ENCODE measurements around the gene PTPRD.

Gene PTPRD

GRCh38 chr9:8764051-8764450 lies 1848.8 kb downstream of the PTPRD start:
- TF ChIP-seq ZNF274 (IDR thresholded peaks at IDR 0.05; ENCODE audit: low read depth, low read length) = no peak
- H3K4me3 ChIP-seq (ENCODE audit: low read length) = no peak overlapping the region

GRCh38 chr9:8762479-8763085 lies 1850.2 kb downstream of the PTPRD start:
- no peak for TF ChIP-seq ZNF274 (IDR thresholded peaks at IDR 0.05; ENCODE audit: low read depth, low read length)
- no peak overlapping the region for H3K4me3 ChIP-seq (ENCODE audit: low read length)

DNA sequence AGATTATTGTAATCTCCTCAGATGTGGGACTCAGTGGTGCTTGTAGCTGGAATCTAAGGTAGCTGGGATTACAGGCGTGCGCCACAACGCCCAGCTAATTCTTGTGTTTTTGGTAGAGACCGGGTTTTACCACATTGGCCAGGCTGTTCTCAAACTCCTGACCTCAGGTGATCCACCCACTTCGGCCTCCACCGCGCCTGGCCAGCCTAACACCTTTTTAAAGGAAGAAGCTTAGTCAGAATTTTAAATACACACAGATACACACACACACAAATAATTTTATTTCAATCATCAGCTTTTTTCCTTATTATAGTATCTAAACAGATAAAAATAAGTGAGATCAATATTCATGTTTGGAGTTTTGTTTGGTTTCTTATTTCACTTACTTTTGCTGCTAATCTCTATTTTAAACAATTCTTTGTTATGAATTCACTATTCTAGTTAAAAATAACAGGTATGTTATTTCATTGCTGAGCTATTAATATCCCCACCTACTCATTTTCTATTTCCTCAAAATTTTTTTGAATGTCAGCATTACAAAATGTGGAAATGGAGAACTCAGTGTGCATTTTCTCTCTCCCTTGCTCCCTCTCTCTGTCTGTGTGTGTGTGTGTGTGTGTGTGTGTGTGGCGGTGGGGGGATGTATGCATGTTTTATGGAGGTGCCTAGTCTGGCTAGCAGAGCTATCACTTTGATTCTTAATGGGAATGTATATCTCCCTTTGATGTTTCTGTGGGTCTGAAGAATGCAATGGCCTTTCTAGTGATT lies 1852.6 kb downstream of the PTPRD start:
- H3K4me3 ChIP-seq (ENCODE audit: low read length) = no peak overlapping the region
- TF ChIP-seq ZNF274 (IDR thresholded peaks at IDR 0.05; ENCODE audit: low read depth, low read length) = no peak

DNA sequence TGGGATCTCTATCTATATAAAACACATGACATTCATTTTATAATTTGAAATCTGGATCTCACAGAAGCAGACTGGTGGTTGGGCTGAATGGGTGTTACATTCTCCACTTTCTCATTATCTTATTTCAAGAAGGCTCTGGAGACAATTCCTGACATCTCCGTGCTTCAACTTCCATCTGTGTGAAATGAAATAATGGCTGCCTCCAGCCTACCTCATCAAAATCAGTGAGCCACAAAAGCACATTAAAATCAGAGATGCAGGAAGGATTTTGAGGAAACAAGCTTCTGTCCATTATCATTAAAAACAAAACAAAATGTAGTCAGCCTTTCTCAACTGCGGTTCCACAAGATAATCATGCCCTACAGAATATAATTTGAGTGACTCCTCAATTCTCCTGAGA lies 1854.9 kb downstream of the PTPRD start:
- no peak for TF ChIP-seq ZNF274 (IDR thresholded peaks at IDR 0.05; ENCODE audit: low read depth, low read length)
- no peak overlapping the region for H3K4me3 ChIP-seq (ENCODE audit: low read length)

GRCh38 chr9:8754751-8755150 lies 1858.1 kb downstream of the PTPRD start:
- no peak overlapping the region for H3K4me3 ChIP-seq (ENCODE audit: low read length)
- TF ChIP-seq ZNF274 (IDR thresholded peaks at IDR 0.05; ENCODE audit: low read depth, low read length) = no peak

GRCh38 chr9:8751406-8751930 lies 1861.3 kb downstream of the PTPRD start:
- TF ChIP-seq ZNF274 (IDR thresholded peaks at IDR 0.05; ENCODE audit: low read depth, low read length) = no peak
- no peak overlapping the region for H3K4me3 ChIP-seq (ENCODE audit: low read length)

DNA sequence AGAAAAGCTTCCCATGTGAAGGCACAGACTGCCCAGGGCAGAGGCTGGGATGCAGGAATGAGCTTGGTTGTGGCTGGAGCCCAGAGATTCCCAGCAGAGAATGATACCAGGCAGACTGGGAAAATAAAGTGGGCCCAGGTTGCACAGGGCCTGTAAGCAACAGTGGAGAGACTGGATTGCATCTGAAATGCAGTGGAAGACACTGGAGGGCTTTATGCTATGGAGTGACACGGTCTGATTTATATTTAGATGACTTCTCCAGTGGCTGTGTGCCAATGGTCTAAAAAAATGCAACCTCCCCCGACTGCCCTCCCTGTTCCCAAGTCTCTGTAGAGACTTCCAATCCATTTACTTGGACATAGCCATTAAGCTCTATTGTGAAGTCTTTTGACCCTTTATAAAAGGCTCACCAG lies 1862.2 kb downstream of the PTPRD start:
- H3K4me3 ChIP-seq (ENCODE audit: low read length) = no peak overlapping the region
- no peak for TF ChIP-seq ZNF274 (IDR thresholded peaks at IDR 0.05; ENCODE audit: low read depth, low read length)

GRCh38 chr9:8745347-8745746 lies 1867.5 kb downstream of the PTPRD start:
- no peak overlapping the region for H3K4me3 ChIP-seq (ENCODE audit: low read length)
- no peak for TF ChIP-seq ZNF274 (IDR thresholded peaks at IDR 0.05; ENCODE audit: low read depth, low read length)

DNA sequence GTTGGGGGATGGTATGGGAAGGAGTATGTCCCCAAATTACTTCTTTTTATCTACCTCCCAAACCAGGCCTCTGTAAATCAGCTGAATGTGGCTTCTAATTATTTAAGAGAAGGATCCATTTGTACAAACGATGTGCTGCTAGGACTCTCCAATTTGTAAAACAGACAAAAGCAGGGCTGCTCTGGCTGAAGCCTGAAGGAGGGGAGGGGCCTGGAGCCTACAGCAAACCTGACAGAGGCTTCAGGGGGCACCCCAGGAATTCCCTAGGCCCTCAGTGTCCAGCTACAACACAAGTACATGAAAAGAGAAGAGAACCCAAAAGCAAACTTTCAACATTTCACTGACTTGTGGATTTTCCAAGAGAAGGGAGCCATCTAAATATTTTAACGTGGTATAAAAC lies 1873.9 kb downstream of the PTPRD start:
- no peak overlapping the region for H3K4me3 ChIP-seq (ENCODE audit: low read length)
- no peak for TF ChIP-seq ZNF274 (IDR thresholded peaks at IDR 0.05; ENCODE audit: low read depth, low read length)

GRCh38 chr9:8736805-8737204 lies 1876.0 kb downstream of the PTPRD start:
- no peak overlapping the region for H3K4me3 ChIP-seq (ENCODE audit: low read length)
- TF ChIP-seq ZNF274 (IDR thresholded peaks at IDR 0.05; ENCODE audit: low read depth, low read length) = no peak

DNA sequence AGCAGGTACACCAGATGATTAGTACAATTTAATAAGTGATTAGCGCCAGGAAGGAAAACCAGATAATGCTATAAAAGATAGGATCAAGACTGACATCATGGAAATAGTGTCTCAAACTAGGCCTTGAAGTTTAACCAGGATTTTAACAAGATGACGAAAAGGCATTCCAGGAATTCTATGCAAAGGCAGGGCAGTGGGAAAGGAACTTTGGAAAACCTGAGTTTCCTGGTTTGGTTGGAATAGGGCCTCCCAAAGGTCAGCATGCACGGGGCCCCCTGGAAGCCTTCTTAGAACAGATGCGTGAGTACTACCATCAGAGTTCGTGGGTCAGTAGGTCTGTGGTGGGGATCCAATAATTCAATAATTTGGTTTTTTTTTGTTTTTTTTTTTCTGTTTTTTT lies 1878.0 kb downstream of the PTPRD start:
- TF ChIP-seq ZNF274 (IDR thresholded peaks at IDR 0.05; ENCODE audit: low read depth, low read length) = no peak
- no peak overlapping the region for H3K4me3 ChIP-seq (ENCODE audit: low read length)

DNA sequence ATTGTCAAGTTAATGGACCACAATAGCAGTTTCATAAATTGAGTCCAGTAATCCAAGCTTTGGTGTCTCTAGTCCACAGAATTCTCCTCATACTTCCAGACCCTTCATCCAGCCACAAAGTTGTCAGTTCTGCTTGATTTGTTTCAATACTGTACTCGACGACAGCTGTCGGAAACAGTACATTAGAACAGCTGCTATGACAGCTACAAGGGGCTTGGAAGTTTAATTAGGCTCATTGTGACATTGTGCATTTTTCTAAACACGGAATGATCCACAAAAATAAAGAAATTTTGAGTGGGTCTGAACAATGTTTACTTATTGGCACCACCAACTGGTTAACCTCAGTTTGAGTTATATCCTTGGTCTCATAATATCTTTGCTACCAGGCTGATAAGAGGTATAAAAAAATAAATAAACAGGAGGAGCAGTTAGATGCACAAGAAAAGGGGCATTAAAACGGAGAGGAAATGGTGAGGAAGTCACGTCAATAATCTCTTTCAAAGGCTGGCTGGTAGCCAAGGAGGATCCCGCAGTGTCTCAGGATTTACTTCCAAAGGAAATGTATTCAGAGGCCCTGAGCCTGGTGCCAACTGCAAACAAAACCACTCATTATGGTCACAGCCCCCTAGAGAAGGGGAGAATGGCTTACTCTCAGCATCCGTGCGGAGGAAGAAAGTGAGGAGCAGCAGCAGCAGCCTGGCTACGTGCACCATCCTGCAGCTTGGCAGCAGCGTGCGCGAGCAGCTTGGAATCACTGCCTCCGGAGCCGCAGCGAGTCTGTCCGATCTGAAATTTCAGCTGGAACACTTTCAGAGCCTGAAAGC lies 1879.5 kb downstream of the PTPRD start:
- TF ChIP-seq ZNF274 (IDR thresholded peaks at IDR 0.05; ENCODE audit: low read depth, low read length) = no peak
- H3K4me3 ChIP-seq (ENCODE audit: low read length) = no peak overlapping the region

DNA sequence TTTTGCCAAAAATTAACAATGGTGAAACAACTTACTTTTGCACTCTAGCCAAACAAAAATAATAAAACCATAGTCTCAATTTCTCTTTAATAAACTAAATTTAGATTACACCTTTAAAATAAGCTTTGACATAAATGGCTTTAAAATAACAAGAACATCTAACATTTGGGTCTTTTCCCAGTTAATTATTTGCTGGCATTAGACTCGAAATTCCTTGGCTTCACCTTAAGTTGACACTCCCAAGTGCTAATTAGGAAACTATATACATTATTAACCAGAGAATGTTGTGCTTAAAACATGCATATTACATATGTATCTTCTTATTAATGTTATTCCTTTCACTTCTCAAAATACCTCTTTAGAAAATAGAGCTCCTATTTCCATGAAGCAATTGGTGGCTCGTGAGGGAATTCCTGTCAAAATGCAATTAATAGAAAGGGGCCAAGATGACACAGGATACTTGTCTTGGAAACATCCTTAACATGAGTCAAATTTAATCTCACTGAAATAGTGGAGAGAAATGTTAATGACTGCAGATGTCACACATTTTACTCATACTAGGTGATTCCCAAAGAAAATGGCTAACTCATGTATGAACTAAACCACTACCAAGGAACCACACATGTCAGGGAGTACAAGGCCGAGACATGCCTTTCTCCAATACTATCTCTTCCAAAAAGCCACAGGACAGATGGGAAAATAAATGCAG lies 1880.3 kb downstream of the PTPRD start:
- no peak for TF ChIP-seq ZNF274 (IDR thresholded peaks at IDR 0.05; ENCODE audit: low read depth, low read length)
- H3K4me3 ChIP-seq (ENCODE audit: low read length) = no peak overlapping the region

- H3K4me3 ChIP-seq (ENCODE audit: low read length) = no peak overlapping the region
- TF ChIP-seq ZNF274 (IDR thresholded peaks at IDR 0.05; ENCODE audit: low read depth, low read length) = no peak
Measured at GRCh38 chr9:8730618-8731017, 1882.2 kb downstream of the PTPRD start.

Measured in GM08714 (cell line).